GM19452 (cell line): ENCODE data around the gene RASA1.

Source experiments
- ATAC-seq: cut with Tn5 transposase; IDR thresholded peaks from one replicate; pipeline ENCODE4 v1.9.1; 2021; ENCODE audit not compliant: unreplicated experiment

The RASA1 gene

GRCh38 chr5:87438231-87438630, 170.5 kb downstream of the RASA1 start:
- no peak for ATAC-seq
